ENCODE measurements around the gene TBC1D9B. TPM values are rescaled to one million over a fixed set of nuclear protein-coding genes. Genes with fewer than 3 reads are reported as not detected.

TBC1D9B gene
- polyA plus RNA-seq, 2 of the 4 experiments (the other 2 are of a cell fraction): 37.2 to 64.7 TPM

DNA sequence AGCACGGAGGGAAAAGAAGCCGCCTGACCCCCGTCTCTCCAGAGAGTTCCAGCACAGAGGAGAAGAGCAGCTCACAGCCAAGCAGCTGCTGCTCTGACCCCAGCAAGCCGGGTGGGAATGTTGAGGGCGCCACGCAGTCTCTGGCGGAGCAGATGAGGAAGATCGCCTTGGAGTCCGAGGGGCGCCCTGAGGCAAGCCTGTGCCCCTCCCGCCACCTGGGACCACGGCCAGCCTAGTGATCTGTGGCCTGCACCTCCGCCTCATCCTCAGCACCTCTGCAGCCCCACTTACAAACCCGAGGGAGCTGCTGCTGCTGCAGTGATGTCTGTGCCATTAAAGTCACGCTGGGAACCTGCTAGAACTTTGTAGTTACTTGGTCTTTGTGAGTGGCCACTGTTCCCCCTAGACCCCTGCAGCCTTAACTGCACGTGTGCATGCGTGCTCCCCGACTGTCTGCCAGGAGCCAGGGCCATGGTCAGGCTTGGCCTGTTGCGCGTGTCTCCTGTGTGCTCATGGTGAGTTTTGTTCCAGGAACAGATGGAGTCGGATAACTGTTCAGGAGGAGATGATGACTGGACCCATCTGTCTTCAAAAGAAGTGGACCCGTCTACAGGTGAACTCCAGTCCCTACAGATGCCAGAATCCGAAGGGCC is 74.5 kb downstream of the TBC1D9B start:
- WGBS (ENCODE audit: missing lambda C conversion rate): 90% methylated on average over 20 of the region's 23 CpGs
- FAIRE-seq (no peak), ATAC-seq (peak; percentile 2; a peak in 5 of 6 replicates), DNase-seq (ENCODE audit: low read depth in 1 of 2, low spot score in 1 of 2) (no peak)
- CTCF ChIA-PET: interaction anchor here (0.9 to 11.6 kb wide), 6 partner anchors 10 to 37 kb away, joined by 3 to 86 read pairs (median 4); no protein-coding TSS in a partner anchor
- no peaks in the 10 kb centered on the region for H3K9me3 ChIP-seq
- 0 out of 6 replicates have a peak overlapping the region, but pooled peaks of 1 of the 2 experiments have one; percentile 14 for H3K27ac ChIP-seq
- POLR2A ChIA-PET: interaction anchor here (1.6 kb wide), 1 partner anchor 12 kb away, joined by 7 read pairs; the partner anchor contains the start of gene SQSTM1
- TF ChIP-seq POLR2AphosphoS2 (conservative IDR thresholded peaks at IDR 0.05; ENCODE audit: low read length): peak; percentile 49; the same call in 1 of the 2 replicates
- peak in 1 of 2 experiments; percentile 52; a peak in 3 of 5 replicates for TF ChIP-seq JUN (IDR thresholded peaks at IDR 0.05)
- TF ChIP-seq MAZ (IDR thresholded peaks at IDR 0.05; ENCODE audit: borderline replicate concordance, low read depth, low read length): no peak
- H3K4me2 ChIP-seq: no peak overlapping the region
- peaks cover 63% of the 10 kb centered on the region for H3K4me1 ChIP-seq
- no peak overlapping the region for H3K4me3 ChIP-seq

DNA sequence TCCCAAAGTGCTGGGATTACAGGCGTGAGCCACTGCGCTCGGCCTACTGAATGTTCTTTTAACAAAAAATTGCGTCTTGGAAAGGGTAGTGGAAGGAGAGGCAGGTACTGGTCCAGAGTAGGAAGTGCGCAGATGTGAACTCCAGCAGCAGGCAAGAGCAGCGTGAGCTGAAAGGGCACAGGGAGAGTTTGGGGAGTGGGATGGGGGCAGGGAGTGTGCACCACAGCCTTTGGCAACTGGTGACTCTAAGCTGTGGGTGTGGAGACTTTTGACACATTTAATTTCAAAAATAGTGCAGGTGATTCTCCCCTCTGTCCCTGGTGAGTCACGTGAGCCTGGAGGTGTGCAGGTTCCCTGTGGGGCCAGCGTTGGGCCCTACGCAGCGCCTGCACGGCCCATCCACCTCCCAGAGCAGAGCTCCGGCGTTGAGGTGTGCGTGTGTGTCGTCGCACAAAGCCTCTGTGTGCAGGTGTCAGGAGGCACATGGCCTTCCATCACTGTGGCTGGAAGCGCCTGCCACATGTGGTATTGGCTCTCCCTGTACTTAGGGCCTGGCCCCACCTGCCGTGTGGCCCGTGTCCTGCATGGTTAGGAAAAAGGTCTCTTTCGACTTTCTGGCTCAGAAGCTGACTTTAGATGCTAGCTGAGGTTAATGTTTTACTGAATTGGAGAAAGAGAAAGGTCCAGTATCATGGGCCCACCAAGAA is 75.5 kb downstream of the TBC1D9B start:
- TF ChIP-seq, protein P1, sequence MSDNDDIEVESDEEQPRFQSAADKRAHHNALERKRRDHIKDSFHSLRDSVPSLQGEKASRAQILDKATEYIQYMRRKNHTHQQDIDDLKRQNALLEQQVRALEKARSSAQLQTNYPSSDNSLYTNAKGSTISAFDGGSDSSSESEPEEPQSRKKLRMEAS (IDR thresholded peaks at IDR 0.05): peak; percentile 46; the same call in 1 of the 2 replicates
- TF ChIP-seq TFCP2L1 (CRISPR knock-in tag; IDR thresholded peaks at IDR 0.05) (peak; percentile 84; the same call in 1 of the 2 replicates), TP53 (CRISPR knock-in tag; IDR thresholded peaks at IDR 0.05) (no peak), JUN (IDR thresholded peaks at IDR 0.05) (0 out of 5 replicates have a peak, but pooled peaks of 1 of the 2 experiments have one; percentile 21), HOXB5 (CRISPR knock-in tag; IDR thresholded peaks at IDR 0.05) (no peak), FOSB (CRISPR knock-in tag; IDR thresholded peaks at IDR 0.05) (peak; percentile 9; the same call in 1 of the 2 replicates), POLR2AphosphoS2 (conservative IDR thresholded peaks at IDR 0.05; ENCODE audit: low read length) (peak; percentile 76)
- TF ChIP-seq, protein P2, sequence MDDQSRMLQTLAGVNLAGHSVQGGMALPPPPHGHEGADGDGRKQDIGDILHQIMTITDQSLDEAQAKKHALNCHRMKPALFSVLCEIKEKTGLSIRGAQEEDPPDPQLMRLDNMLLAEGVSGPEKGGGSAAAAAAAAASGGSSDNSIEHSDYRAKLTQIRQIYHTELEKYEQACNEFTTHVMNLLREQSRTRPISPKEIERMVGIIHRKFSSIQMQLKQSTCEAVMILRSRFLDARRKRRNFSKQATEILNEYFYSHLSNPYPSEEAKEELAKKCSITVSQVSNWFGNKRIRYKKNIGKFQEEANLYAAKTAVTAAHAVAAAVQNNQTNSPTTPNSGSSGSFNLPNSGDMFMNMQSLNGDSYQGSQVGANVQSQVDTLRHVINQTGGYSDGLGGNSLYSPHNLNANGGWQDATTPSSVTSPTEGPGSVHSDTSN (IDR thresholded peaks at IDR 0.05): no peak
- H3K4me1 ChIP-seq: peaks cover 64% of the 10 kb centered on the region
- 87% methylated on average over 20 of the region's 20 CpGs for WGBS (ENCODE audit: missing lambda C conversion rate)

DNA sequence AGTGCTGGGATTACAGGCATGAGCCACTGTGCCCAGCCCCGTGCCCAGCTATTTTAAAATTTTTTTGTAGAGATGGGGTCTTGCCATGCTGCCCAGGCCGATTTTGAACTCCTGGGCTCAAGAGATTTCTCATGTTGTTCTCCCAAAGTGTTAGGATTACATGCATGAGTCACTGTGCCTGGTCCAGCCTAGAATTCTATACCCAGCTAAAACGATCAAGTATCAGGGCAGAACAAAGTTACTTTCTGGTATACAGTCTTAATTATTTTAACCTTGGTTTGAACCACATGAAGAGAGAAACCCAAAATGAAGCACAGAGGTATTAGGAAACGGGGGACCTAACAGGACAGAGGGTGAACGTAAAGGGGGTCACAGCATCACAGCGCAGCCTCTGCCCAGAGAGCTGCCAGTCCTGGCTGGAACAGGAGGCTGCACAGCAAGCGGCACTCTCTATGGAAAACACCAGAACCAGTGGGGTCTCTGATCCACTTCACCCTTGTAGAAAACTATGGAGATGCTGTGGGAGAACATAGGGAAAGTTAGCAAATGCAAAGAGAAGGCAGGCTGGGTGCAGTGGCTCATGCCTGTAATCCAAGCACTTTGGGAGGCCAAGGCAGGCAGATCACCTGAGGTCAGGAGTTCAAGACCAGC is 76.8 kb downstream of the TBC1D9B start:
- 91% methylated on average over 7 of the region's 7 CpGs for WGBS (ENCODE audit: missing lambda C conversion rate)
- Histone ChIP-seq H3K4me3 (no peak overlapping the region), H3K27ac (0 out of 6 replicates have a peak overlapping the region, but pooled peaks of 1 of the 2 experiments have one; percentile 34), H3K9me3 (no peaks in the 10 kb centered on the region), H3K4me1 (peaks cover 72% of the 10 kb centered on the region), H3K4me2 (0 out of 3 replicates have a peak overlapping the region, but pooled peaks have one; percentile 19)
- no peak for DNase-seq (ENCODE audit: low read depth in 1 of 2, low spot score in 1 of 2)
- ChIA-PET CTCF (interaction anchor here (0.6 to 11.6 kb wide), 3 partner anchors 30 to 564 kb away, joined by 3 to 86 read pairs (median 4); no protein-coding TSS in a partner anchor), POLR2A (interaction anchor here (0.7 to 1.5 kb wide), 4 partner anchors 9 to 10 kb away, joined by 3 to 8 read pairs (median 4); partner anchors contain the start of gene SQSTM1)
- no peak for ATAC-seq
- FAIRE-seq: no peak
- no peak for TF ChIP-seq HOXB5 (CRISPR knock-in tag; IDR thresholded peaks at IDR 0.05)
- no peak for TF ChIP-seq EP300 (IDR thresholded peaks at IDR 0.05)
- 0 out of 2 replicates have a peak, but pooled peaks have one; percentile 27 for TF ChIP-seq TP53 (CRISPR knock-in tag; IDR thresholded peaks at IDR 0.05)
- no peak for TF ChIP-seq BHLHE40 (IDR thresholded peaks at IDR 0.05; ENCODE audit: low read depth, low read length)
- TF ChIP-seq CHD2 (IDR thresholded peaks at IDR 0.05; ENCODE audit: low read length, partially characterized antibody): no peak
- no peak for TF ChIP-seq HDAC2 (IDR thresholded peaks at IDR 0.05)
- TF ChIP-seq FOXS1 (CRISPR knock-in tag; IDR thresholded peaks at IDR 0.05): no peak
- no peak for TF ChIP-seq GATA3 (IDR thresholded peaks at IDR 0.05; ENCODE audit: borderline replicate concordance)
- no peak for TF ChIP-seq CHD4 (IDR thresholded peaks at IDR 0.05; ENCODE audit: borderline replicate concordance)
- TF ChIP-seq, protein P3, sequence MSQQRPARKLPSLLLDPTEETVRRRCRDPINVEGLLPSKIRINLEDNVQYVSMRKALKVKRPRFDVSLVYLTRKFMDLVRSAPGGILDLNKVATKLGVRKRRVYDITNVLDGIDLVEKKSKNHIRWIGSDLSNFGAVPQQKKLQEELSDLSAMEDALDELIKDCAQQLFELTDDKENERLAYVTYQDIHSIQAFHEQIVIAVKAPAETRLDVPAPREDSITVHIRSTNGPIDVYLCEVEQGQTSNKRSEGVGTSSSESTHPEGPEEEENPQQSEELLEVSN (IDR thresholded peaks at IDR 0.05; ENCODE audit: borderline replicate concordance, low read depth): no peak
- TF ChIP-seq RARB (CRISPR knock-in tag; IDR thresholded peaks at IDR 0.05): 0 out of 2 replicates have a peak, but pooled peaks have one; percentile 23
- no peak for TF ChIP-seq PHF8 (IDR thresholded peaks at IDR 0.05; ENCODE audit: borderline replicate concordance, low read depth)
- TF ChIP-seq HOXA7 (CRISPR knock-in tag; IDR thresholded peaks at IDR 0.05): peak; percentile 72
- TF ChIP-seq, protein P4, sequence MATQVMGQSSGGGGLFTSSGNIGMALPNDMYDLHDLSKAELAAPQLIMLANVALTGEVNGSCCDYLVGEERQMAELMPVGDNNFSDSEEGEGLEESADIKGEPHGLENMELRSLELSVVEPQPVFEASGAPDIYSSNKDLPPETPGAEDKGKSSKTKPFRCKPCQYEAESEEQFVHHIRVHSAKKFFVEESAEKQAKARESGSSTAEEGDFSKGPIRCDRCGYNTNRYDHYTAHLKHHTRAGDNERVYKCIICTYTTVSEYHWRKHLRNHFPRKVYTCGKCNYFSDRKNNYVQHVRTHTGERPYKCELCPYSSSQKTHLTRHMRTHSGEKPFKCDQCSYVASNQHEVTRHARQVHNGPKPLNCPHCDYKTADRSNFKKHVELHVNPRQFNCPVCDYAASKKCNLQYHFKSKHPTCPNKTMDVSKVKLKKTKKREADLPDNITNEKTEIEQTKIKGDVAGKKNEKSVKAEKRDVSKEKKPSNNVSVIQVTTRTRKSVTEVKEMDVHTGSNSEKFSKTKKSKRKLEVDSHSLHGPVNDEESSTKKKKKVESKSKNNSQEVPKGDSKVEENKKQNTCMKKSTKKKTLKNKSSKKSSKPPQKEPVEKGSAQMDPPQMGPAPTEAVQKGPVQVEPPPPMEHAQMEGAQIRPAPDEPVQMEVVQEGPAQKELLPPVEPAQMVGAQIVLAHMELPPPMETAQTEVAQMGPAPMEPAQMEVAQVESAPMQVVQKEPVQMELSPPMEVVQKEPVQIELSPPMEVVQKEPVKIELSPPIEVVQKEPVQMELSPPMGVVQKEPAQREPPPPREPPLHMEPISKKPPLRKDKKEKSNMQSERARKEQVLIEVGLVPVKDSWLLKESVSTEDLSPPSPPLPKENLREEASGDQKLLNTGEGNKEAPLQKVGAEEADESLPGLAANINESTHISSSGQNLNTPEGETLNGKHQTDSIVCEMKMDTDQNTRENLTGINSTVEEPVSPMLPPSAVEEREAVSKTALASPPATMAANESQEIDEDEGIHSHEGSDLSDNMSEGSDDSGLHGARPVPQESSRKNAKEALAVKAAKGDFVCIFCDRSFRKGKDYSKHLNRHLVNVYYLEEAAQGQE (IDR thresholded peaks at IDR 0.05): no peak
- no peak for TF ChIP-seq CBX2 (IDR thresholded peaks at IDR 0.05; ENCODE audit: borderline replicate concordance, low read depth)
- peak; percentile 74; the same call in 1 of the 2 replicates for TF ChIP-seq POLR2AphosphoS2 (conservative IDR thresholded peaks at IDR 0.05; ENCODE audit: low read length)
- TF ChIP-seq ZC3H11A (IDR thresholded peaks at IDR 0.05): no peak

More for the DNA sequence above, 75.5 kb downstream of the TBC1D9B start:
- Histone ChIP-seq H3K9me3 (no peaks in the 10 kb centered on the region), H3K27ac (peak overlapping the region in 1 of 2 experiments; percentile 8; a peak in 1 of 6 replicates), H3K4me2 (no peak overlapping the region), H3K4me3 (no peak overlapping the region)
- ChIA-PET CTCF (interaction anchor here (0.9 to 11.6 kb wide), 7 partner anchors 9 to 36 kb away, joined by 3 to 86 read pairs (median 3); no protein-coding TSS in a partner anchor), POLR2A (interaction anchor here (0.9 to 1.6 kb wide), 2 partner anchors 10 to 11 kb away, joined by 3 to 7 read pairs; partner anchors contain the start of gene SQSTM1)
- DNase-seq (ENCODE audit: low read depth in 1 of 2, low spot score in 1 of 2) (no peak), FAIRE-seq (no peak), ATAC-seq (peak; percentile 33 to 34)

All from A549 (cell line).